NCI-H524 treated with DMSO at 0.1 percent for 48 hours (cell line): Measurements from ENCODE around the gene MYBPC3.

Experiments
- DNase-seq: peaks from one replicate; lab custom pipeline; 2025; lab: John Stamatoyannopoulos, UW

Gene MYBPC3

GRCh38 chr11:47352556-47352955 is at the start of gene MYBPC3:
MYBPC3 (minus strand) TSS chr11:47352702; CDS start chr11:47352647, 55 bp downstream.
- no peak for DNase-seq

- DNase-seq = no peak
Measured at GRCh38 chr11:47400768-47401279, 48.3 kb upstream of the MYBPC3 start.

GRCh38 chr11:47399860-47400767 is 47.6 kb upstream of the MYBPC3 start:
- no peak for DNase-seq

GRCh38 chr11:47398551-47398950 is 46.0 kb upstream of the MYBPC3 start:
- no peak for DNase-seq

GRCh38 chr11:47398011-47398410 is 45.5 kb upstream of the MYBPC3 start:
- no peak for DNase-seq

- DNase-seq = no peak
Measured at GRCh38 chr11:47396049-47396320, 43.5 kb upstream of the MYBPC3 start.

GRCh38 chr11:47395223-47396048 is 42.9 kb upstream of the MYBPC3 start:
- no peak for DNase-seq

GRCh38 chr11:47394322-47395222 is 42.1 kb upstream of the MYBPC3 start:
- DNase-seq = no peak

- DNase-seq = no peak
Measured at GRCh38 chr11:47394050-47394321, 41.5 kb upstream of the MYBPC3 start.

- DNase-seq = no peak
Measured at GRCh38 chr11:47393163-47394049, 40.9 kb upstream of the MYBPC3 start.

GRCh38 chr11:47392546-47393162 is 40.2 kb upstream of the MYBPC3 start:
- no peak for DNase-seq

GRCh38 chr11:47391711-47392432 is 39.4 kb upstream of the MYBPC3 start:
- DNase-seq = no peak

GRCh38 chr11:47391077-47391583 is 38.6 kb upstream of the MYBPC3 start:
- no peak for DNase-seq

- DNase-seq = no peak
Measured at GRCh38 chr11:47390422-47390760, 37.9 kb upstream of the MYBPC3 start.

GRCh38 chr11:47389577-47390421 is 37.3 kb upstream of the MYBPC3 start:
- no peak for DNase-seq

- DNase-seq = no peak
Measured at GRCh38 chr11:47388697-47389576, 36.4 kb upstream of the MYBPC3 start.

GRCh38 chr11:47387944-47388696 is 35.6 kb upstream of the MYBPC3 start:
- DNase-seq = no peak
